ENCODE results near the gene ADGB.

- TF ChIP-seq POLR2A (IDR thresholded peaks at IDR 0.05; ENCODE audit: low read depth) (no peak), POLR2AphosphoS5 (IDR thresholded peaks at IDR 0.05) (no peak)
These were observed 74.3 kb downstream of the ADGB start for GRCh38 chr6:146673069-146673468.
